T-helper 9 cell (primary cell): Measurements from ENCODE around the gene CYBRD1.
"Not testable (repeated sequence)": the region's sequence is repeated elsewhere in the genome, so short reads cannot be mapped to it uniquely, and the experiment has no call there.

Experiments used
- DNase-seq: peaks from one replicate; pipeline ENCODE4 v3.0.0-alpha.2; 2020

CYBRD1 gene

DNA sequence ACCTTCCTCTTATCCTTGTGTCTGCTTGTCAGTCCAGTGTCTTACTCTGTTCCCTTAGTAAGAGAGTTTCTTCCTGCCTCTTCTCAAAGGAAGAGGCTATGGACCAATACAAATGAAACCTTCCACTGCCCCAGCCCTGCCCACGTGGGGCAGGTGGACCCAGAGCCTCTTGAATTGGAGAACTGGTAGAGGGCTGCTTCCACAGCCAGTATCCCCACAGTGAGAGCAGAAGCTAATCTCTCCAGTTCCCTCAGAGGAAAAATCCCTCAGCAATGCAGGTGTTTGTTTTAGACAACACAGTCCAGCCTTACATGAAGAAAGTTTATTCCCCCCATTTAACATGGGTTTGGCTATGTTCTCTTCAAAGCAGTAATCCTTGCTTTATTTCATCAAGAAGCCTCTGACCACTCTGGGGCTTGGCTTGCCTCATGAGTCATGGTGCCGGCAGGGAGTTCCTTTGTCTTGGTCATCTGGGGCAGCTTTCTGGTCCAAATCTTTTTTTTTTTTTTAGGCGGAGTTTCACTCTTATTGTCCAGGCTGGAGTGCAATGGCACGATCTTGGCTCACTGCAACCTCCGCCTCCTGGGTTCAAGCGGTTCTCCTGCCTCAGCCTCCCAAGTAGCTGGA is 6.5 kb upstream of the CYBRD1 start:
- DNase-seq, result no peak

DNA sequence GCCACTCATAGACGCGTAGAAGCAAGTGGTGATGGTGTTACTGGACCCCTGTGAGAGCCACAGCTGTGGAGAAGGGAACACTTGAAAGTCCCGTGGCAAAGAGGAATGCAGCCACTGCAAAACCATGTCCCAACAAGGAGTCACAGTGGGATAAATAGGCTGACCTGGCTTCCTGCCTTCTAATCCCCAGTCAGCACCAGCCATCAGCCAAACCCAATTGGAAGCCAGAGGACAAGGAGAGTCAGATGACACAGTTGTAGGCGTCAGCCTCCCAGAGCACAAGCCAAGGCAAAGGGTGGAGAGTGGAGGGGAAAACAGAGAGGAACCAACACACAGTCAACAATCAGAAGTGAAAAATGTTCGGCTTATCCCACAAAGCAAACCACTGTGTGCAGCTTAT is 5.5 kb upstream of the CYBRD1 start:
- no peak for DNase-seq

DNA sequence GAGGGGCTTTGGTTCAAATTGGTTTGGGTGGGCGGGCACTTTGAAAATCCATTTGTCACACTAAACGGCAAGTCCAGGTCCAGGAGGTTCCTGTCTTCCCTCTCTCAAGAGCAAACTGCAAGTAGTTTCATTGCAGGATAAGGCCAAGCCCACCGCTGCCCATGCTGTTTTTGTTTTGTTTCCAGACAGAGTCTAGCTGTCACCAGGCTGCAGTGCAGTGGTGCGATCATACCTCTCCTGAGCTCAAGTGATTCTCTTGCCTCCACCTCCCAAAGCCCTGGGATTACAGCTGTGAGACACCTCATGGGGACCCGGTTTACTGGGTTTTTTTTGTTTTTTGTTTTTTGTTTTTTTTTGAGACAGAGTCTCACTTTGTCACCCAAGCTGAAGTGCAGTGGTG is 1.8 kb upstream of the CYBRD1 start:
- no peak for DNase-seq

GRCh38 chr2:171521361-171522051 is 768 bp upstream of the CYBRD1 start:
- DNase-seq, result no peak

DNA sequence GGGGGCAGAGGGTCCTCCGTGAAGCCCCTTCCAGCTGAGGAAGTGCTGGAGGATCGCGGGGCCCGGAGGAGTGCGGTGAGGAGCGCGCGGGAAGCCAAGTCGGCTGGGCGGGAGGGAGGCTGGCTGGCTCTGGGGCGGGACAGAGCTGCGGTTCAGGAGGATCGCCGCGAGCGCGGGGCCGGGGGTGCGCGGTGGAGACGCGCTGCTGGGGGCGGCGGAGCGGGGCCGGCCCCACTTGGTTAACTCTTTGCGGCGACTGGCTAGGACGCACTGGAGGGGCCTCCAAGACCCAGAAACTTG is 464 bp downstream of the CYBRD1 start:
- no peak for DNase-seq

GRCh38 chr2:171523088-171524017 is 1.1 kb downstream of the CYBRD1 start:
- DNase-seq, result no peak

DNA sequence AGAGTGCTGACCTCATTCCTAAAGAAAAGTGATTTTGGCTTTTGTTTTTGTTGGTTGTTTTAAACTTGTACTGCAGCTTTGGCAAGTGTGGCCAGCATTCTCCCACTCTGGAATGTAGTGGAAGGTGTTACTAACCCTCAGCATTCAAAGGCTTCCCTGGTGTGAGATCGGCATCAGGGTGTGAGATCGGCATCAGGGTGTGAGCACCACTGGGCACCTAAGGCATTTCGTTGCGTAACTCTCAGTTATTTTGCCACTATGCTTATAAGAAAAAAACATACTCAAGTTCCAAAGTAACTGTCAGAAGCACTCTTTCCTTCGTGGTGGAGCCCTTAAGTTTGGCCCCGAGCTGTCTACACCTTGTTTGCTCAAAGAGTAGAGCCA is 1.7 kb downstream of the CYBRD1 start:
- DNase-seq, result no peak

DNA sequence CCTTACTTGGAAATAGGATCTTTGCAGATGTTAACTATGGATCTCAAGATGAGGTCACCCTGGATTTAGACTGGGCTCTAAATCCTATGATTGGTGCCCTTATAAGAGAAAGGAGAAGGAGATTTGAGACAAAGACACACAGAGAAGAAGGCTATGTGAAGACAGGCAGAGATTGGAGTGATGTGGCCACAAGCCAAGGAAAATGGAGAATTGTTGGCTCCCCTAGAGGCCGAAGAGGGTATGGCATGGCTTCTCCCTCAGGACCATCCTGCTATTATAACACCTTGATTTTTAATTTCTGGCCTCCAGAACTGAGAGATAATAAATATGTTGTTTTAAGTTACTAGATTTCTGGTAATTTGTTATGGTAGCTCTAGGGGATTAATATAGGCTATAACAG is 7.6 kb downstream of the CYBRD1 start:
- DNase-seq, result no peak

DNA sequence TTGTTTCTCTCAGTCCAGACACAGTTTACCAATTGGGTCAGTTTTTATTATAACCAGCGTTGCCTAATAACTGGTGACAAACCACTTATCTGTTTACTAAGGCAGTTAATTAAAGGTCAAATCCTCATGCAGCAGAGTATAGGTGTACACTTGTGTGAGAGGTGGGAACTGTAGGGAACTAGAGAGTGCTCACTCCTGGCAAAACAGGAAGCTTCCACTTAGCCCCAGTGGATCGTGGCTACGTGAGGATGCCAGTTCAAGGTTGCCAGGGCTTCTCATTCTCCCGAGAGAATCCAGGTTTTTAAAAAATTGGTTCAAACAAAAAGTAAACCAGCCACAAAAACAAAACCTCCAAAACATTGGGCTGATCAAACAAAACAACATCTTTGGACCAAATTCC is 8.1 kb downstream of the CYBRD1 start:
- DNase-seq, result no peak

DNA sequence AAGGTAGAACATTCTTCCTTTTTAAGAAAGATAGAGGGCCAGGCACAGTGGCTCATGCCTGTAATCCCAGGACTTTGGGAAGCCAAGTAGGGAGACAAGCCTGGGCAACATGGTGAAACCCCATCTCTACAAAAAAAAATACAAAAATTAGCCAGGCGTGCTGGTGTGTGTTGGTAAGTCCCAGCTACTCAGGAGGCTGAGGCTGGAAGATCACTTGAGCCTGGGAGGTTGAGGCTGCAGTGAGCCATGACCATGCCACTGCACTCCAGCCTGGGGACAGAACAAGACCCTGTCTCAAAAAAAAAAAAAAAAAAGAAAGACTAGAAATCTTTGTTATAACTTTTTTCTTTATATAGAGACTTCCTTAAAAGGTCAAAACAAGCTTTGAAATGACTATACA is 8.6 kb downstream of the CYBRD1 start:
- not testable (repeated sequence) for DNase-seq

- DNase-seq, result no peak
Measured at GRCh38 chr2:171531291-171531690, 9.0 kb downstream of the CYBRD1 start.

DNA sequence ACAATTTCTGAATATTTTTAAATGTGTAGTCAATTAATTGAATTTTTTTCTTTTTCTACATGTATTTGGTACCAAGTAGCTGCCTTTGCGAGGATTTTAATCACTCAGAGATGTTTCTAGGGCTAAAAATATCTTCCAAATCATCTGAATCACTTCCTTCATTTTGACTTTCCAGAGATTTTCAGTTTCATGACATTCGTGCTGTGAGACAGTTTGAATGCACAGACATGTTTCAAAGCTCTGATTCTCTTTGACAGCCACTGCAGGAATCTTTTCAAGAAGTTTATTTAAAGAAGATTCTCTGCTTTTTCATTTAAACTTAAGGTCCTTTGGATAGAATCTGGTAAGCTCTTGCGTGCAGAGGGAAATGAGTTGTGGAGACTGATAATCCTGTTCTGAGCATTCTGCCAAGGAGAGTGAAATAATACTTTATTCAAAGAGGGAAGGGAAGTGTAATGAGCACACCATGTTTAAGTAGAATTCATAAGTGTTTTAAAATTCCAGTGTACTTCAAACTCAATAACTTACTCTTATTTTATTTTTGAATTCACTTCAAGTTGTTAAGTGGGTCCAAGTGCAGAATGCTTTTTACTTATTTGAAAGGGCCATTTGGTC is 9.7 kb downstream of the CYBRD1 start:
- DNase-seq, result no peak

- DNase-seq, result no peak
Measured at GRCh38 chr2:171533331-171533730, 11.1 kb downstream of the CYBRD1 start.

GRCh38 chr2:171535528-171535927 is 13.3 kb downstream of the CYBRD1 start:
- DNase-seq, result not testable (repeated sequence)

DNA sequence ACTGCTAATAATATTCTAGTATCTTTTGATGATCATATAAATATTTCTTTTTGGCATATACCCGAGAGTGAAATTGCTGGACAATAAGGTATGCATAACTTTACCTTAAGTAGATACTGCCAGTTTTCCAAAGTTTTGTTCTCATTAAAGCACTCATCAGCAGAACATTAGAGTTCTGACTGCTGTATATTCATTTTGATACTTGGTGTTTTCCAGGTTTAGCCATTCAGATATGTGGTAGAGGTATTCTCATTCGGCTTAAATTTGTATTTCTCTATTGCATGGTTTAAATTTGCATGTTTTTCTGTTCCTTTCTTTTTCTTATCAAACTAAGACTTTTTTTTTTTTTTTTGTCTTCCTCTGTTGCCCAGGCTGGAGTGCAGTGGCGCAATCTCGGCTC is 18.2 kb downstream of the CYBRD1 start:
- no peak for DNase-seq

DNA sequence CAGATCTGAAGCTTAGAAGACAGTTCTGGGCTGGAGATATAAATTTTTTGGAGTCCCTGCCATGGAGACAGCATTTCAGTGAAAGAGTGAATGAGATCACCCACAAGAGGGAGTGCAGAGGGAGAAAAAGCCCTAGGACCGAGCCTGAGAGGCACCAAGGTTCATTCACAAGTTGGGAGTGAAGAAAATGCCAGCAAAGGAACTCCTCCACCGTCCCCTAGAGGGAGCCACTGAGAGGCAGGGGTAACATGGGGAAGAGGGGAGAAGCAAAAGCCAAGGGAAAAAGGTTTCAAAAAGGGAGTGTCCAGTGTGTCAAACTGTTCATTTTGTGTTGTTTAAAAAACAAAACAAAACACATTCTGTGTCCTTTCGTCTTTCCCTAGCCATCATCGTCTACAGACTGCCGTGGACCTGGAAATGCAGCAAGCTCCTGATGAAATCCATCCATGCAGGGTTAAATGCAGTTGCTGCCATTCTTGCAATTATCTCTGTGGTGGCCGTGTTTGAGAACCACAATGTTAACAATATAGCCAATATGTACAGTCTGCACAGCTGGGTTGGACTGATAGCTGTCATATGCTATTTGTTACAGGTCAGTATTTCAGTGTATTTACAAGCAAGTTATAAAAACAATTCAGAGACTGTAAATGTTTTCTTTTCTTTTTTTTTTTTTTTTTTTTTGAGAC is 19.1 kb downstream of the CYBRD1 start:
- no peak for DNase-seq

DNA sequence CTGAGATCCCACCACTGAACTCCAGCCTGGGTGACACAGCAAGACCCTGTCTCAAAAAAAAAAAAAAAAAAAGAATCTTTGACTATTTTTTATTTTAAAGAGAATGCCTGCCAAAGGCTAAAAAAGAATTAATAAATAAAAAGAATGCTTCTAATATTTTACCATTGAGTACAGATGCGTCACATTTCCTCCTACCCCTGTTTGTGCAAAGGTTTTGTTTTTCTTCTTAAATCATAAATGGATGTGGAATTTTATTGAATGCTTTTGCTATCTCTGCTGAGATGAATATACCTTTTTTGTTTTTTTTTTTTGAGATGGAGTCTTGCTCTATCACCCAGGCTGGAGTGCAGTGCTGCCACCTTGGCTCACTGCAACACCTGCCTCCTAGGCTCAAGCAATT is 22.8 kb downstream of the CYBRD1 start:
- no peak for DNase-seq

DNA sequence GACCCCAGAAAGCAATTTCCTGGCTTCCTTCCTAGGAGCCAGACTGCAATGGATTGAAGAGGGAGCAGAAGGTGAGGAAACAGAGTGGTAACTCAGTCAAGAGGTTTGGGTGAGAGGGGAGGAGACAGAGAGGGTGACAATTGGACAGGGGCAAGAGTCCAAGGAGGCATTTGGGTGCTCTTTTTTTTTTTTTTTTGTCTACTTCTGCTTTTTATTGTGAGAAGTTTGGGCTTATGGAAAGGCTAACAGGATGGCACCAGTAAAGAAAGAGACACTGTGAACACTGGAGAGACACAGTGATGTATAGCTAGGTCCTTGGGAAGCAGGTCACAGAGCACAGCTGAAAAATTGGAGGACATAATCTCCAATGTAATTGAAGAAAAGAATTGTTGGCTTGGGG is 25.0 kb downstream of the CYBRD1 start:
- no peak for DNase-seq

DNA sequence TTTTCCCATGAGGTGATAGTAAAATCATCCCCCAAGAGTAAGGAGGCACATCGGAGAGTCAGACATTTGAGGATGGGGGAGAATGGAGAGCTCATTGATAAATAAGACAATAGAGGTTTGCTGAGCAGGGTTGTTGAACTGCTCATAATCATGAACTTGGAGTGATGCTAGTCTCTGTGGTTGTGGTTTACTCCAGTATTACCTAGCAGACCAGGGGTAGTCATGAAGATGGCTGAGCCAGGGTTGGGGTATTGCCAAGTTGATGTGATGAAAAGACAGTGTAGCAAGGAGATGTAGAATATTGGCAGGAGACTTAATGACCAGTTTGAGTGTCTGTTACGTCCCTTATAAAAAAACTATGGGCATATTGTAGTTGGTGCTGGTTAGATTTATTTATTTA is 25.4 kb downstream of the CYBRD1 start:
- no peak for DNase-seq

DNA sequence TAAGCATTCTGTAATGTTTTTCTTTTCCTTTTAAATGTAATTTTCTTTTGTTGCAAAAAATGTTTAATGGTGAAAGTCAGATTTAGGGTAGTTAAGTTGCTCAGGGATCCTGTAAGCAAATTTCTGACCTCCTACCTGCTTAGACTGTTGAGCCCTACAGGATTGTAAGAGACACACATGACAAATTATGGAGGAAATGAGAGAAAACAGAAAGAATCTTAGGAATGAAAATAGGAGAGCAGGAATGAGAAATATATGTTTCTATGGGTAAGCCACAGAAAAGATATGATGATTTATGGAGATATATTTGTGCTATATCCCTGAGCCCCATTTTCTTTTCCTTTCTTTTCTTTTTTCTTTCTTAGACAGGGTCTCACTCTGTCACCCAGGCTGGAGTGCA is 28.3 kb downstream of the CYBRD1 start:
- no peak for DNase-seq

DNA sequence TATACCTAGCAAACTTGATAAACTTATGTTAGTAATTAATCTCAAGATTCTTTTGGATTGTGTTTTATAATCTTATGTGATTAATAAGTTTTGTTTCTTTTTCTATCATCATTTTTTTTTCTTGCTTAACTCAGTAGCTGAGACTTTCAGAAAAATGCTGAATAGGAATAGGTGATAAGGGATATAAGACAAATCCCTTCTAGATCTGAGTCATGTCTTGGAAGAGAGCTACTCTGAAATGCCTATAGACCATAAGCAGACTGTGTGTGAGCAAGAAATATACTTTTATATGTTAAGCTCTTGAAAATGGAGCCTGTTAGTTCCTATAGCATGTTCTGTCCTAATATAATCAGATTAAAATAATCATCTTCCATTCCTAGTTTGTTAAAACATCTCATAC is 29.6 kb downstream of the CYBRD1 start:
- DNase-seq, result no peak

DNA sequence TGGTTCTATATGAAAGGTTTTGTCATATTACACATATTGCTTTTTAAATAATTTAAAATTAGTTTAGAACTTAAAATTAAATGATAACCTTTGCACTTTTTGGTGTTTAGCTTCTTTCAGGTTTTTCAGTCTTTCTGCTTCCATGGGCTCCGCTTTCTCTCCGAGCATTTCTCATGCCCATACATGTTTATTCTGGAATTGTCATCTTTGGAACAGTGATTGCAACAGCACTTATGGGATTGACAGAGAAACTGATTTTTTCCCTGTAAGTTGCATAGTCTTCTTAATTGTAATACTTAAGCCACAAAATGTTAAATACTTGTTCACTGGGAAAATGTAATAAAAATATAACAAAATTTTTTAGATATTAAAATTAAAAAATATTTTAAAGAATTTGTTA is 31.0 kb downstream of the CYBRD1 start:
- no peak for DNase-seq

DNA sequence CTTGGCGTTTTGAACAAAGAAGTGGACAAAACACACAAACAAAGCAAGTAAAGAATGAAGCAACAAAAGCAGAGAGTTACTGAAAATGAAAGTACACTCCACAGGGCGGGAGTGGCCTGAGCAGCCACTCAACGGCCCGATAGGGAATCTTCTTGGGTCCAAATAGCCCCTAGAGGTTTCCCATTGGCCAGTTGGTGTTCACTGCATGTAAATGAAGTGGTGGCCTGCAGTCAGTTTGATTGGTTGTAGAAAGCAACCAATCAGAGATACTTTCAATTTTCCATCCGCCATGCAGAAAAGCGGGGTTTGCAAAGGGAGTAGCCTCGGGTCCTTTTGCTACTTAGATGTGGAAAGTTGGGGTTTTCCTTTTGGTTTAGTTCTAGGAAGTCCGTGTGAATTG is 31.6 kb downstream of the CYBRD1 start:
- no peak for DNase-seq
